Measurements from ENCODE around the gene NRTN.

DNA sequence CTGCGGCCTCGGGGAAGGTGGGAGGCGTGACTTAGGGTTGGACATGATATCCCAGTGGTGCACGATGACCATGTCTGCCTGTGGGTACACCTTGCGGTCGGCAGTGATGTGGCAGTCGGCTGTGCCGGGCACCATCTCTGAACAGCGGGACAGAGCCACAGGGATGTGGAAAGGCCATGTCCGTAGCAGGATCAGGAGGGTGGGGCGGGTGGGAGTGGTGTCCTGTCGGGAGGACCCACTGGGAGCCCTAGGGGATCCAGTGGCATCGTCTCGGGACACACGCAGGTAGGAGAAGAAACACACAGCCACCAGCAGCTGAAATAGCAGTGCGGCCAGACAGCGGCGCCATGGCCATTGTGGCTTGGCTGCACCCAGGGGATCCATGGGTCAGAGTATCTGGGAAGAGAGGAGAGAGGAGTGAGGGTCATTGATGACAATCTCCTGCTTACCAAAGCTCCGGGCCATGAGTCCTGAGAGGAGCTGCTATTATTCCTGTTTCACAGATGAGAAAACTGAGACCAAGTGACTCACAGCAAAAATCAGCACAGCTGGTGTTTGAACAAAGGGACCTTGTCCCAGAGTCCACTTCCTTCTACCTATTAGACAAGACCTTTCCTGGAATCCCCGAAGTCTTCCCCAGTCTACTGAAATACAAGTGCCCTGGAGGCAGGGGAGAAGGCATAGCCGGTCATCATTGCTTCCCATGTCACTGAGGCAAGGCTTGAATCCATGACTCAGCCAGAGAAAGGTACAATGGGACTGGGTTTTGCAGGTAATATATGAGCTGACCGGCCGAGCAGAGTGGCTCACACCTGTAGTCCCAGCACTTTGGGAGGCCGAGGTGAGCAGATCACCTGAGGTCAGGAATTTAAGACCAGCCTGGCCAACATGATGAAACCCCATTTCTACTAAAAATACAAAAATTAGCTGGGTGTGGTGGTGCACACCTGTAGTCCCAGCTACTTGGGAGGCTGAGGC is 39.9 kb downstream of the NRTN start:
- TF ChIP-seq EZH2 (IDR thresholded peaks at IDR 0.05; ENCODE audit: insufficient read depth, poor library complexity, severe bottlenecking): no peak
- no peak for TF ChIP-seq EZH2phosphoT487 (IDR thresholded peaks at IDR 0.05; ENCODE audit: insufficient read depth, low read depth)

Measured in GM23248 (cell line).